HG02763 (cell line): ENCODE measurements around the gene PCDHGC5.

ENCODE experiments used
- ATAC-seq: cut with Tn5 transposase; IDR thresholded peaks from one replicate; pipeline ENCODE4 v1.9.1; 2021; ENCODE audit warnings: mild to moderate bottlenecking, moderate library complexity; ENCODE audit not compliant: unreplicated experiment

Gene PCDHGC5

GRCh38 chr5:141488591-141489561 lies at the start of gene PCDHGC5:
TSS of gene PCDHGC5 (plus strand) at chr5:141489081. CDS start at chr5:141489241, 160 bp downstream.
- ATAC-seq = no peak

- no peak for ATAC-seq
Observed at GRCh38 chr5:141439411-141440141, 49.3 kb upstream of the PCDHGC5 start.

GRCh38 chr5:141440341-141440740 lies 48.5 kb upstream of the PCDHGC5 start:
- ATAC-seq = no peak

DNA sequence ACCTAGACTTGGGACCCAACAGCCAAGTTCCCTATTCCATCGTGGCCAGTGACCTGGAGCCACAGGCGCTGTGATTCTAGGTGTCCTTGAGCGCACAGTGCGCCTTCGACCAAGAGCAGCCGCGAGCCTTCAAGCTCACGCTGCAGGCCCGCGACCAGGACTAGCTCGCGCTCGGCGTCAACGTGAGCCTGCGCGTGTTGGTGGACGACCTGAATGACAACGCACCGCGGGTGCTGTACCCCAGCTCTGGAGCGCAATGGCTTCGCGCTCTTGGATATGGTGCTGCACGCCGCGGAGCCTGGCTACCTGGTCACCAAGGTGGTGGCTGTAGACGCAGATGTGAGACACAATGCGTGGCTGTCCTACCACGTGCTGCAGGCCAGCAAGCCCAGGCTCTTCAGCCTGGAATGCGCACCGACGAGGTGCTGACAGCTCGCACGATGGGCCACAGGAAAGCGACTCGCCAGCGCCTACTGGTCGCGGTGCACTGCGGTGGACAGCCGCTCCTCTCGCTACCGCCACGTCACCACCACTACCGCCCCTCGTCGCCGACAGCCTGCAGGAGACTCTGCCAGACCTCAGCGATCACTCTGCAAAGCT lies 47.2 kb upstream of the PCDHGC5 start:
- ATAC-seq = no peak

DNA sequence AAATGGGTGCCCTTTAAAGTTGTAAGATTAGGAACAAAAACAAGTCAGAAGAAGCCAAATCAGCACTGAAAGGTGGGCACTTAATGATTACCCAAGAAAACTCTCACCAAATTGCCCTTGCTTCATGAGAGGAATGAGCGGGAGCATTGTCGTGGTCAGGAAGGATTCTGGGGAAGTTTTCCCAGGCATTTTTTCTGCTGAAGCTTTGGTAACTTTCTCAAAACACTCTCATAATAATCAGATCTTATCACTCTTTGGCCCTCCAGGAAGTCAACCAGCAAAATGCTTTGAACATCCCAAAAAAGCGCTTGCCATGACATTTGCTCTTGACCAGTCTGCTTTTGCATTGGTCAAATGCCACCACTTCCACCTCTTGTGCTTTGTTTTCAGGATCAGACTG lies 23.5 kb upstream of the PCDHGC5 start:
- no peak for ATAC-seq

- ATAC-seq = peak; percentile 99
Observed at GRCh38 chr5:141475625-141476131, 13.2 kb upstream of the PCDHGC5 start, which contains the start of gene PCDHGC3. TSS of gene PCDHGC3 (plus strand) at chr5:141475966. CDS start at chr5:141476117, 151 bp downstream.

DNA sequence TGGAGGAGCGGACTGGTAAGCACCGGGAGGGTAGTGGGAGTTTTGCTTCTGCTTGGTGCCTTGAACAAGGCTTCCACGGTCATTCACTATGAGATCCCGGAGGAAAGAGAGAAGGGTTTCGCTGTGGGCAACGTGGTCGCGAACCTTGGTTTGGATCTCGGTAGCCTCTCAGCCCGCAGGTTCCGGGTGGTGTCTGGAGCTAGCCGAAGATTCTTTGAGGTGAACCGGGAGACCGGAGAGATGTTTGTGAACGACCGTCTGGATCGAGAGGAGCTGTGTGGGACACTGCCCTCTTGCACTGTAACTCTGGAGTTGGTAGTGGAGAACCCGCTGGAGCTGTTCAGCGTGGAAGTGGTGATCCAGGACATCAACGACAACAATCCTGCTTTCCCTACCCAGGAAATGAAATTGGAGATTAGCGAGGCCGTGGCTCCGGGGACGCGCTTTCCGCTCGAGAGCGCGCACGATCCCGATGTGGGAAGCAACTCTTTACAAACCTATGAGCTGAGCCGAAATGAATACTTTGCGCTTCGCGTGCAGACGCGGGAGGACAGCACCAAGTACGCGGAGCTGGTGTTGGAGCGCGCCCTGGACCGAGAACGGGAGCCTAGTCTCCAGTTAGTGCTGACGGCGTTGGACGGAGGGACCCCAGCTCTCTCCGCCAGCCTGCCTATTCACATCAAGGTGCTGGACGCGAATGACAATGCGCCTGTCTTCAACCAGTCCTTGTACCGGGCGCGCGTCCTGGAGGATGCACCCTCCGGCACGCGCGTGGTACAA lies 12.6 kb upstream of the PCDHGC5 start:
- ATAC-seq = peak; percentile 7

DNA sequence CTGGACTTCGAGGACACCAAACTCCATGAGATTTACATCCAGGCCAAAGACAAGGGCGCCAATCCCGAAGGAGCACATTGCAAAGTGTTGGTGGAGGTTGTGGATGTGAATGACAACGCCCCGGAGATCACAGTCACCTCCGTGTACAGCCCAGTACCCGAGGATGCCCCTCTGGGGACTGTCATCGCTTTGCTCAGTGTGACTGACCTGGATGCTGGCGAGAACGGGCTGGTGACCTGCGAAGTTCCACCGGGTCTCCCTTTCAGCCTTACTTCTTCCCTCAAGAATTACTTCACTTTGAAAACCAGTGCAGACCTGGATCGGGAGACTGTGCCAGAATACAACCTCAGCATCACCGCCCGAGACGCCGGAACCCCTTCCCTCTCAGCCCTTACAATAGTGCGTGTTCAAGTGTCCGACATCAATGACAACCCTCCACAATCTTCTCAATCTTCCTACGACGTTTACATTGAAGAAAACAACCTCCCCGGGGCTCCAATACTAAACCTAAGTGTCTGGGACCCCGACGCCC lies 11.8 kb upstream of the PCDHGC5 start:
- ATAC-seq = no peak

- ATAC-seq = no peak
Observed at GRCh38 chr5:141477815-141478214, 11.1 kb upstream of the PCDHGC5 start.

- ATAC-seq = no peak
Observed at GRCh38 chr5:141478321-141478945, 10.4 kb upstream of the PCDHGC5 start.

- no peak for ATAC-seq
Observed at GRCh38 chr5:141479776-141480175, 9.1 kb upstream of the PCDHGC5 start.

- no peak for ATAC-seq
Observed at GRCh38 chr5:141483902-141484301, 5.0 kb upstream of the PCDHGC5 start.

DNA sequence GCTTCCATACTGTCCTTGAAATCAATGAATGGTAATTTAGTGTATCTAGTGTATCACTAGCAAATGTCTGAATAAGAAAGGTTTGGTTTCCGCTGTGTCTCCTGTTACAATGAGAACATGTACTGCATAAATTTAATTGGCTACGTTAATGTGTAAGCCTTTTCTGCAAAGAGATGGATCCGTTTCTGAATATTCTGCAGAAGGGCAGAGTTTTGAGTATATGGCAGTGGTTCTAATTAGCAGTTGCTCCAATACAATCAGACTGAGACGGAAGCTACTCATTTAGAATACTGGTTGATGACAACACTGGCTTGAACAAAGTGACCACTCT lies 4.6 kb upstream of the PCDHGC5 start:
- no peak for ATAC-seq

- no peak for ATAC-seq
Observed at GRCh38 chr5:141484641-141485311, 4.1 kb upstream of the PCDHGC5 start, which contains the start of gene PCDHGC4. TSS of gene PCDHGC4 (plus strand) at chr5:141485030. CDS start at chr5:141485174, 144 bp downstream.

DNA sequence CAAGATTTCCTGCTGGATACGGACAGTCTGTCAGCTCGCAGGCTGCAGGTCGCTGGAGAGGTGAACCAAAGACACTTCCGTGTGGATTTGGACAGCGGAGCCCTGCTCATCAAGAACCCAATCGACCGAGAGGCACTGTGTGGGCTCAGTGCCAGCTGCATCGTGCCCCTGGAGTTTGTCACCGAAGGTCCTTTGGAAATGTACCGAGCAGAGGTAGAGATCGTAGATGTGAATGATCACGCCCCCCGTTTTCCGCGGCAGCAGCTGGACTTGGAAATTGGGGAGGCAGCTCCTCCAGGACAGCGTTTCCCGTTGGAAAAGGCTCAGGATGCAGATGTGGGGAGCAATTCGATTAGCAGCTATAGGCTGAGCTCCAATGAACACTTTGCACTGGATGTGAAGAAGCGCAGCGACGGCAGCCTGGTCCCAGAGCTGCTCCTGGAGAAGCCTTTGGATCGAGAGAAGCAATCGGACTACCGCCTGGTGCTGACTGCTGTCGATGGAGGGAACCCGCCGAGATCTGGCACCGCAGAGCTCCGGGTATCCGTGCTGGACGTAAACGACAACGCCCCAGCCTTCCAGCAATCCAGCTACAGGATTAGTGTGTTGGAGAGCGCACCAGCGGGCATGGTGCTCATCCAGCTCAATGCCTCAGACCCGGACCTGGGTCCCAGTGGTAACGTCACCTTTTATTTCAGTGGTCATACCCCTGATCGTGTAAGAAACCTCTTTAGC lies 3.4 kb upstream of the PCDHGC5 start:
- no peak for ATAC-seq

- ATAC-seq = no peak
Observed at GRCh38 chr5:141486091-141486490, 2.8 kb upstream of the PCDHGC5 start.

DNA sequence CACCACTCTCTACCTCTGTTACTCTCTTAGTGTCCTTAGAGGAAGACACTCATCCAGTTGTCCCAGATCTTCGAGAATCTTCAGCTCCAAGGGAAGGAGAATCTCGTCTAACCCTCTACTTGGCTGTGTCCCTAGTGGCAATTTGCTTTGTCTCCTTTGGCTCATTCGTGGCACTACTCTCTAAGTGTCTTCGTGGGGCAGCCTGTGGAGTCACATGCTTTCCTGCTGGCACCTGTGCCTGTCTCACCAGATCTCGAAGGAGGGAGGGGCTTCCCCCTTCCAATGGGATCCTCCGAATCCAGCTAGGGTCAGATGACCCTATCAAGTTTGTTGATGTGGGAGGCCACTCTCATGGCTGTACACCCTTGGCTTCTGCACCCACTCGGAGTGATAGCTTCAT lies 1.8 kb upstream of the PCDHGC5 start:
- ATAC-seq = no peak

DNA sequence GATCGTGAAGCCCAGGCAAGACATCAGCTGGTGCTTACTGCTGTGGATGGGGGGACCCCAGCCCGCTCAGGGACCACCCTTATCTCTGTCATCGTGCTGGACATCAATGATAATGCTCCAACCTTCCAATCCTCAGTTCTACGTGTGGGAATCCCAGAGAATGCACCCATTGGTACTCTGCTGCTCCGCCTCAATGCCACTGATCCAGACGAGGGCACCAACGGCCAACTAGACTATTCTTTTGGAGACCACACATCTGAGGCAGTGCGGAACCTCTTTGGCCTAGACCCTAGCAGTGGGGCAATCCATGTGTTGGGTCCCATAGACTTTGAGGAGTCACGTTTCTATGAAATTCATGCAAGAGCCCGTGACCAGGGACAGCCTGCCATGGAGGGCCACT lies 960 bp downstream of the PCDHGC5 start:
- no peak for ATAC-seq
